Immature natural killer cell (primary cell): ENCODE data around the gene TSPAN4. TPM values are rescaled to one million over a fixed set of nuclear protein-coding genes. Genes with fewer than 3 reads are reported as not detected.

ENCODE experiments used
- DNase-seq, 3 donors: peaks; one replicate each; pipeline ENCODE4 v3.0.0; 2022; ENCODE audit warnings: mixed read lengths in 1 of 3
- H3K27ac Mint-ChIP-seq, 6 donors: one replicate each; pipeline ENCODE4 v1.8.0; 2020; ENCODE audit warnings: mixed read lengths in 6 of 6, mild to moderate bottlenecking in 5 of 6, inconsistent platforms in 4 of 6, moderate library complexity in 3 of 6
- H3K27me3 Mint-ChIP-seq, 3 donors: one replicate each; pipeline ENCODE4 v1.8.0; 2020 to 2021; ENCODE audit warnings: low read depth in 3 of 3, mild to moderate bottlenecking in 3 of 3, mixed read lengths in 3 of 3, moderate library complexity in 3 of 3, inconsistent platforms in 1 of 3
- H3K36me3 Mint-ChIP-seq, 3 donors: one replicate each; pipeline ENCODE4 v1.8.0; 2020; ENCODE audit warnings: mixed read lengths in 3 of 3, inconsistent platforms in 2 of 3, mild to moderate bottlenecking in 2 of 3
- H3K4me1 Mint-ChIP-seq, 2 donors: one replicate each; pipeline ENCODE4 v1.8.0; 2020; ENCODE audit warnings: inconsistent platforms in 2 of 2, mild to moderate bottlenecking in 2 of 2, mixed read lengths in 2 of 2, moderate library complexity in 1 of 2
- H3K4me3 Mint-ChIP-seq, 5 donors: one replicate each; pipeline ENCODE4 v1.8.0; 2020; ENCODE audit warnings: mild to moderate bottlenecking in 5 of 5, mixed read lengths in 5 of 5, inconsistent platforms in 3 of 5, moderate library complexity in 3 of 5
- H3K9me3 Mint-ChIP-seq, 6 donors: one replicate each; pipeline ENCODE4 v1.8.0; 2020; ENCODE audit warnings: mild to moderate bottlenecking in 6 of 6, mixed read lengths in 6 of 6, inconsistent platforms in 4 of 6, moderate library complexity in 3 of 6
- polyA plus RNA-seq, 3 donors: library from polyadenylated mRNA; unstranded; fragments of 300-500 nt; fragmentation: Illumina TruSeq; gene quantifications; one replicate each; pipeline ENCODE4 v1.2.3, GENCODE V29; 2021

TSPAN4 gene
- polyA plus RNA-seq, 3 donors from 2014 or later, result 23.4 to 38.7 (median 37.2) TPM

DNA sequence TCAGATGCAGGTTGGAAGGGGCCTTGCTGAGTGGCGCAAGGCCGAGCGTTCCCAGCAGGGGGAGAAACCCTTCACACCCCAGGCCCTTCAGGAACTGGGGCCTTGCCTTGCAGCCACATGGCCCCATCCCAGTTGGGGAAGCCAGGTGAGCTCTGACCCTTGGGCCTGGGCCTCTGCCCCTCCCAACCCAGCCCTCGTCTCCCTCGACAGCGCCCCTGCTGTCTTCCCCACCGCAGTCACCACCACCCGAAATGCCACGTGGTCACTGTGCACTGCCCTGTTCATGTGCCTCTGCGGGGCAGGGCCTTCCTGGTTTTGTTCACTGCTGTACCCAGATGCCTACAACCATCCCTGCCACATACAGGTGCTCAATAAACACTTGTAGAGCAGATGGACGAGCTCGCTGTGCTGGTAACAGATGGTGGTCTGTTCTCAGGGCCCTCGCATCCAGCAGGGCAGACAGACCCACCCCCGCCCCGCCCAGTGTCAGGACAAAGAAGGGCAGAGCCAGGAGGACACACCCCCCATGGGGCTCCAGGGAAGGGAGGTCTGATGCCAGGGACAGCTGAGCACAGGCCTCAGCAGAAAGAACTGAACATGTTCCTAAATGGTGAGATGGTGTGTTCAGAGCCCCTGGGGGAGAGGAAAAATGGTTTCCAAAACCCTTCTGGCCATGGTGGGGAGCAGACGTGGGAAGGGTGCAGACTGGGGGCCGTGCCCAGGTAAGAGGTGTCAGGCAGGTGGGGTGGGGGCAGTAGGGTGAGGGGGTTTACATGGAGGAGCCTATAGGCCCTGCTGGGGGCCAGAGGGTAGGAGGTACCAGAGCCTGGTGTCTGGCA is 4.0 kb upstream of the TSPAN4 start:
- peaks cover 5 to 6% (median 5%) of the 10 kb centered on the region in 3 donors for H3K27me3 Mint-ChIP-seq
- H3K4me1 Mint-ChIP-seq, result peaks cover 28 to 43% of the 10 kb centered on the region in 2 donors
- H3K9me3 Mint-ChIP-seq, result no peaks in the 10 kb centered on the region
- H3K4me3 Mint-ChIP-seq, result no peak overlapping the region
- peak overlapping the region in 2 of 6 donors; percentile 7 to 76 for H3K27ac Mint-ChIP-seq
- no peaks in the 10 kb centered on the region for H3K36me3 Mint-ChIP-seq
- no peak for DNase-seq

DNA sequence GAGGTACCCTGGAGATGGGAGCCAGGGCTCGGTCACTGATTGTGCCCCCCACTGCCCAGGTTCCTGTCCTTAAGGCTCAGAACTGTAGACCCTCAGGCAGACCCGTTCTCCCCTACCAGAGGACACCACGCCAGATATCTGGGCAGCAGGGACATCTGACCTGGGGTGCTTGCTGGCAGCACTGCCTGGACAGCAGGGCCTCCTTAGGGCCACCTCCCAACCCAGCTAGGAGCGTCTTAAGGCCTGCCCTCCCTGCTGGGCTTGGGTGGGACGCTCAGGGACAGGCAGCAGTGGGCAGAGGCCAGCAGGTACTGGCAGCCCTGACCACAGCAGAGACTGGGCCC is 3.4 kb upstream of the TSPAN4 start:
- H3K4me3 Mint-ChIP-seq, result peak overlapping the region in 1 of 5 donors; percentile 27
- H3K27ac Mint-ChIP-seq, result no peak overlapping the region
- no peak for DNase-seq
- peaks cover 6 to 7% (median 7%) of the 10 kb centered on the region in 3 donors for H3K27me3 Mint-ChIP-seq
- no peaks in the 10 kb centered on the region for H3K36me3 Mint-ChIP-seq
- no peaks in the 10 kb centered on the region for H3K9me3 Mint-ChIP-seq
- peaks cover 30 to 42% of the 10 kb centered on the region in 2 donors for H3K4me1 Mint-ChIP-seq

DNA sequence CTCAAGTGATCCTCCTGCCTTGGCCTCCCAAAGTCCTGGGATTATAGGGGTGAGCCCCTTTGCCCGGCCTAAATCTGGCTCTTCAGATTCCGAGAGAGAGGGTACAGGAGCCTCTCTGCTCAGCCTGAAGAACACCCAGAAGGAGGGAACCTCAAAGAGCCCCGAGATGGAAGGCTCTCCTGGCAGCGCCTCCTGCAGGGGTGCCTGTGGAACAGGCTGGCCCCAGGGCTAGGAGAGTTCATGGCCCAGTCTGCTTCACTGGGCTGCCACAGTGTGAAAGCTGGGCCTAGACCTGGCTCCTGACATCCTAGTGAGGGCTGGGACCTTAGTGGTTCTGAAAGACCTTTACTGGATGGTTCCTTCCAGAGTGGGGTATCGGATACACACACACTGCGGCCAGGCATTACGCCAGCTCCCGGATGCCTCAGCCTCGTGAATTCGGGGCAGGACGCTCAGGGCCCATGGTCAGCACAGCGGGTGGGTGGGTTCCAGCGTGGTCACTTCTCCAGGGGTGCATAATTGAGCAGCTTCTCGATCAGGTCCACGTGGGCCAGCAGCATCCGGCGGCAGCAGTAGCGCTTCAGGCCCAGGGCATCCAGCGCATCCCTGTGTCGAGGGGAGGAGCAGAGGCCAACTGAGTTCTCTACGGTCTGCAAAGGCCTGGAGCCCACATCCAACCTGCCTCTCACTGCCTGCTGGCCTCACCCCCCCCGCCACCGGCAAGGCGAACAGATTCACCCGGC is 2.6 kb upstream of the TSPAN4 start:
- DNase-seq, result no peak
- Mint-ChIP-seq H3K4me1 (peaks cover 30 to 41% of the 10 kb centered on the region in 2 donors), H3K4me3 (peak overlapping the region; percentile 67 to 87 (median 69)), H3K27ac (peak overlapping the region in 2 of 6 donors; percentile 51 to 80), H3K36me3 (no peaks in the 10 kb centered on the region), H3K9me3 (no peaks in the 10 kb centered on the region), H3K27me3 (peaks cover 6 to 8% (median 7%) of the 10 kb centered on the region in 3 donors)

DNA sequence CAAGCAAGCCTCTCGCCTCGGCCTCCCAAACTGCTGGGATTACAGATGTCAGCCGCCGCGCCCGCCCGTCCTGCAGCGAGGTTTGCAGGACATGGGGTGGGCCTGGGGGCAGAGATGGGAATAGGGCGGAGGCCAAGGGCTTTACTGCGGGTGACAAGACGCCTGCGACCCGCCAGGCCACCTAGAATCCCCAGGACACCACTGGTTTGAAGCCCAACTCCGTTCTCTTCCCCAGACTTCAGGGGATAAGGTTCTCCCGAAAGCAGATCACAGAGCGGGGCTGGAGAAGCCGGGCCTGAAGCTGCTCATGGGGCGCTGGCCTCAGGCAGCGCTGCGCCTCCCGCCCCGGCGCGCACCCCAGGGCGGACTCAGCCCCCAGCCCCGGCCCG is 677 bp upstream of the TSPAN4 start:
- Mint-ChIP-seq H3K4me3 (peak overlapping the region; percentile 85 to 89 (median 87)), H3K27ac (peak overlapping the region in 5 of 6 donors; percentile 60 to 82 (median 64)), H3K4me1 (peaks cover 30 to 40% of the 10 kb centered on the region in 2 donors)

DNA sequence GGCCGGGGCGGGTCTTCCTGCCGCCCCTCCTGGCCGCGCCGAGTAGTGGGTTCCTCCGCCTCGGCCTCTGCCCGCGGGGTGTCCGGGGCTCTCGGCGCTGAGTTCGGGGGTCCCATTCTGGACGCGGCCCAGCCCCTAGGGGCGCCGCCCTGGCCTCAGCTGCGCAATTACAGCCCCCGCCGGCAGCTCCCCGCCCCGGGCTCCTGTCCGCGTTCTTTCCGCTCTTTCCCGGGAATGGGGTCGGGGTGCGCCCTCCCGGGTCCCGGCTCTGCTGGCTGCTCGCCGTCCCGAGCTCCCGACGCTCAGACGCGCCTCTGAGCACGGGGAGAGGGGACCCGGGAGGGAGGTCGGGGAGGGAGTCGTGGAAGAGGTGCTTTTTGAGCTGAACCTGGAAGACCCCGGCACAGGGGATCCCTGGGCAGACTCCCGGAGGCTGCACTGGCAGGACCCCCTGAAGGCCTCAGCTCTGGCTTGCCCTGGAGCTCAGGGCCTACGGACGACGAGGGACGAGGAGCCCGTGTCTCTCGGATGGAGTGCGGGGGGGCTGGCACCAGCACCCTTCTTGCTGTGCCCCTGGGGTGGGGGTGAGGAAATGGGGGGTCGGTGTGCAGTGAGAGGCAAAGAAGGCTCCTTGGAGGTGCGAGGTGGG is 558 bp downstream of the TSPAN4 start:
- Mint-ChIP-seq H3K4me1 (peaks cover 19 to 28% of the 10 kb centered on the region in 2 donors), H3K36me3 (no peaks in the 10 kb centered on the region), H3K27ac (peak overlapping the region in 4 of 6 donors; percentile 35 to 79 (median 66)), H3K9me3 (no peaks in the 10 kb centered on the region), H3K4me3 (peak overlapping the region; percentile 68 to 84 (median 78)), H3K27me3 (peaks cover 3 to 8% (median 7%) of the 10 kb centered on the region in 3 donors)
- DNase-seq, result no peak

More for the DNA sequence above, 677 bp upstream of the TSPAN4 start:
- DNase-seq, result no peak
- Mint-ChIP-seq H3K36me3 (no peaks in the 10 kb centered on the region), H3K9me3 (no peaks in the 10 kb centered on the region), H3K27me3 (peaks cover 3 to 8% (median 7%) of the 10 kb centered on the region in 3 donors)

DNA sequence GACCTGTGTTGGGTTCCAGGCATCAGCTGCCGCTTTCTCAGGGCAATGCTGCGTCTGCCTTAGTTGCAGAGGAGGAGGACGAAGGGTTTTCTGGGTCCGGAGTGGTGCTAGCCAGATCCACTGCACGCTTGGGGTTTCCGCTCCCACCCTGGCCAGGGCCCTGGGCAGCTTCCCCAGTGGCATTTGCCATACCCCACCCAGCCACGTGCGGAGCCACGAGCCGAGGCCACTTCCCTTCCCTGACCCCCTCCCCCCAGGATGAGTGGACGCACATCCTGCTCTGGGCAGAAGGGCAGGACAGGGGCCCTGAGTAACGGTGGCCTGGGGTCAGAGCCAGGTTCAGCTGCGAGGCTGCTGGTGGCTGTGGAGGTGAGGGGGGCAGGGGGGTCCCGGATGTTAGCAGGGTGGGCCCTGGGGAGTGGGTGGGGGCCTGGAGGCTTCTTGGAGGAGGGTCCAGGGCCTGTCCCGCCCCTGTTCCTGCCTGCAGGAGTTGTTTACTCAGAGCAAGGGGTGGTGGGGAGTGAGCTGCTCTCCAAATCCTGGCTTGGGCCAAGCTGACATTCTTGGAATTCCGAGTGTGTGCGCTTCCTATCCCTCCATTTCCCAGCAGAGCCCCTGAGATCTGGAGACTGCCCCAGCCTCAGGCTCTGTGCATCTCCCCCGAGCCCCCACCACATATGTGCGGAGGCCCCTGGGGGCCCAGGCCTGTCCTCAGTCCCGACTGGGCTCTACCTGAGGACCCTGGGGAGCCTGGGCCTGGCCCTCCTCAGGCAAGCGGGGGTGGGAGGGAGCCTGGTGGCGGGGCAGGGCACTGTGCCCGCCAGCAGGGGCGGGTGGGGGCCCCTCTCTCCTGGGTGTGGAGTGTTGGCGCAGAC is 1.4 kb downstream of the TSPAN4 start:
- no peaks in the 10 kb centered on the region for H3K36me3 Mint-ChIP-seq
- peak overlapping the region; percentile 68 to 84 (median 78) for H3K4me3 Mint-ChIP-seq
- peaks cover 3 to 8% (median 7%) of the 10 kb centered on the region in 3 donors for H3K27me3 Mint-ChIP-seq
- H3K4me1 Mint-ChIP-seq, result peaks cover 18 to 29% of the 10 kb centered on the region in 2 donors
- H3K9me3 Mint-ChIP-seq, result no peaks in the 10 kb centered on the region
- DNase-seq, result peak in 2 of 3 donors; percentile 39 to 46
- H3K27ac Mint-ChIP-seq, result peak overlapping the region in 4 of 6 donors; percentile 35 to 79 (median 66)

DNA sequence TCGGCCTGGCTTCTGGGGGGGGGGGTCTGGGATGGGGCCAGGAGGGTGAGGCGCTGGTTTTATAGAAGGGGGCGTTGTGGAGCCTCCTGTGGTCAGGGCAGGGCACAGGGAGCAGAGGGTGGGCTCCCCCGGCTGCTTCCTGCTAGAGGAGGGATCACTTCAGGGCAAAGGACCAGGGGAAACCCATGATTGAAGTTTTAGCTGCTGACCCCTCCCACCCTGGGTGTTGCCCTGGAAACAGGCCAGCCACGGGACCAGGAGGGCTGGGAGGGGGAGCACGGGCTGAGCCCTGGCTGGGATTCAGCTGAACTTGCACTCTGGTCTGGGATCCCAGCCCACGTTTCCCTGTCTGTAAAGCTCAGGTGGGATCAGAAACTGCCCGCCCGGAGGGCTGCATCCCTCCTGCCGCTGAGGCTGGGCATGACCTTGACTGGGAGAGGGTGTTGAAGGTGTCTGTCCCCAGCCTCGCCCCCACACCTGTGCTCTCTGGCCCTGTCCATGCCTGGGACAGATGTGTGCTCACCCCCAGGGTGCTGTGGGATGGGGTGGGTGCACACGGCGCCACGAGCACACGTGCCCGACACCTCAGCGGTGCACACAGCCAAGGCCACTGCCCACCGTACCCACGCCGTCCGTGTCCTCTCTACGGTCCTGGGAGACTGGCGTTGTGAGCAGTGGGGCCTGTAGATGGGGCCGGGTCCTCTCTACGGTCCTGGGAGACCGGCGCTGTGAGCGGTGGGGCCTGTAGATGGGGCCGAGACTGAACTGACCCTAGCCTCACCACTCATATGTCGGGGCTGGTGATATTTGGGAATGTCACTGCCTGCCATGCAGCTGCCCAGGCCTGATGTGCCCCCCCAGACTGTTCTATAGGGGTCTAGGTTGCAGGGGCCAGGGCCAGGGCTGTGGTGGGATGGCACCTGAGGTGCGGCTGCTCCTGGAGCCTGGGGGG is 2.3 kb downstream of the TSPAN4 start:
- Mint-ChIP-seq H3K9me3 (no peaks in the 10 kb centered on the region), H3K36me3 (no peaks in the 10 kb centered on the region), H3K4me3 (peak overlapping the region in 3 of 5 donors; percentile 17 to 42 (median 21)), H3K27ac (peak overlapping the region in 1 of 6 donors; percentile 45), H3K4me1 (peaks cover 18 to 28% of the 10 kb centered on the region in 2 donors), H3K27me3 (peaks cover 1 to 8% (median 7%) of the 10 kb centered on the region in 3 donors)
- DNase-seq, result no peak

DNA sequence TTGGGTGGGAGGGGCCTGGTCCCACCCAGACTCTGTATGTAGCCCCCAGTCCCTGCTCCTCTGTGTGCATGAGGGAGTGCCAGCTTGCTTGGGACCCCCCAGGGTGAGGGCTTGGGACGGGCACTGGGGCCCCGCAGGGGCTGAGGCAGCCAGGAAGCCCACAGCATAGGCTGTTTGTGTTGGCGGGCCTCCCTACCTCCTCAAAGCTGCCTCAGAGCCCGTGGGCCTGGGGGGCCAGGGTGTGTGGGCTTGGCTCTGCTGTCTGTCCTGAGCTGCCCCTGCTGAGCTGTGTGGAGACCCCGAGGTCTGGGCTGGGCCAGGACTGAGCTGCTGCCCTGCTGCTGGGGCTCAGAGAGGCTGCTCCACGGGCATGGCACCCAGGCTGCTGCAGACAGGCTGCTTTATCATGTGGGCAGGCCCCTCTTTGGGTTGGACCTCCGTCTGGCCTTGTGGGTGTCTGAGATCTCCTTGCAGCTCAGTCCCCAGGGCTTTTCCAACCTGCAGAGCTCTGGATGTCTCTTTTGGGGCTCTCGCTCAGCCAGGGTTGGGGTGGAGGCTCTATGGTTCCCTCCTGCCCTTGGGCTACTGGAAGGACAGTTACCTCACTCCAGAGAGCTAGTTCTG is 3.3 kb downstream of the TSPAN4 start:
- DNase-seq, result no peak
- H3K27me3 Mint-ChIP-seq, result peaks cover 1 to 8% (median 7%) of the 10 kb centered on the region in 3 donors
- H3K27ac Mint-ChIP-seq, result no peak overlapping the region
- no peaks in the 10 kb centered on the region for H3K9me3 Mint-ChIP-seq
- H3K36me3 Mint-ChIP-seq, result no peaks in the 10 kb centered on the region
- peaks cover 8 to 18% of the 10 kb centered on the region in 2 donors for H3K4me1 Mint-ChIP-seq
- no peak overlapping the region for H3K4me3 Mint-ChIP-seq

DNA sequence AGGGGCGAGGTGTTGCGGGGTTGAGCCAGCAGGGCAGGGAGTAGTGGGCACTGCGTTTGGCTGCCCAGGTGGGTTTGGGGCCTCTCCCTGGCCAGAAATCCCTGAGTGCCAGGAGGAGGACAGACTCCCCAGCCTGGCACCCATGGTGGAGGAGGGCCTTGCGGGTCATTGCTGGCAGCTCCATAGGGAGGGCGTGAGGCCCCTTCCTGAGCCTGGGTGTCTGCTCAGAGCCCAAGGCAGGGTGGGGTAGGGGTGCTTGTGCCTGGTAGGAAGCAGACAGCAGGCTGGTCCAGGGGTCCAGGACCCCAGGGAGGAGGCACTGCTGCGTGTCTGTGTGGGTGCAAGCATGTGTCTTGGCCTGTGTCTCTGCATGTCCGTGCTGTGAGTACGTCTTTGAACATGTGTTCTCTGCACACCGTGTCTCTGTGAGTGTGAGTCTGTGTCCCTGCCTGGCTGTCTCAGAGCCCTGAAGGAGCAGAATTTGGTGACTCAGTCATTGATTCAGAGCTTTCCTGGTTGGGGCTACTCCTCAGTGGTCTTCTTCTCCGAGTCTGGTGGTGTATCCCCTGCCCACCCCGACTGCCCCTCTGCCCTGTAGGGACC is 3.9 kb downstream of the TSPAN4 start:
- Mint-ChIP-seq H3K4me3 (no peak overlapping the region), H3K9me3 (no peaks in the 10 kb centered on the region), H3K27ac (peak overlapping the region in 1 of 6 donors; percentile 65), H3K36me3 (no peaks in the 10 kb centered on the region), H3K4me1 (peaks cover 5 to 13% of the 10 kb centered on the region in 2 donors), H3K27me3 (peaks cover 1 to 8% (median 7%) of the 10 kb centered on the region in 3 donors)
- no peak for DNase-seq

DNA sequence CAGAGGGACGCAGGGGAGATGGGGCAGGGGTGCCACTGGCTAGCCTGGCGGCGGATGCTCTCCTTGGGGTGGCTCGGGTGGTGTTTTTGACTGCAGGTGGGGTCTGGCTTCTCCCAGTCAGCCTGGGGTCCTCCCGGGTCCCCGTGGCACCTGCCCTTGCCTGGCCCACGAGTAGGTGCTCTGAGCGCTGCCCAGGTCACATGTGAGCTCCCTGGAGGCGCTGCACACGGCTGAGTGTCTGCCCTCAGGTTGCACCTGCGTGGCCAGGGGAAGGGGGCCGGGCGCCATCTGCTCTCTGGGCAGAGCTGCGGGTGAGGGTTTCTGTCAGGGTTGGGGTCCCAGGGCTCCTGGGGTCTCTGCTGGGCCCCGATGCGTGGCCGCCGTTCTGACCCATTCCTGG is 5.2 kb downstream of the TSPAN4 start:
- no peak overlapping the region for H3K4me3 Mint-ChIP-seq
- H3K4me1 Mint-ChIP-seq, result peaks cover 5 to 13% of the 10 kb centered on the region in 2 donors
- H3K27me3 Mint-ChIP-seq, result peaks cover 0 to 10% (median 7%) of the 10 kb centered on the region in 3 donors
- no peak for DNase-seq
- peaks cover 0 to 1% (median 0%) of the 10 kb centered on the region in 6 donors for H3K9me3 Mint-ChIP-seq
- H3K36me3 Mint-ChIP-seq, result no peaks in the 10 kb centered on the region
- H3K27ac Mint-ChIP-seq, result no peak overlapping the region

DNA sequence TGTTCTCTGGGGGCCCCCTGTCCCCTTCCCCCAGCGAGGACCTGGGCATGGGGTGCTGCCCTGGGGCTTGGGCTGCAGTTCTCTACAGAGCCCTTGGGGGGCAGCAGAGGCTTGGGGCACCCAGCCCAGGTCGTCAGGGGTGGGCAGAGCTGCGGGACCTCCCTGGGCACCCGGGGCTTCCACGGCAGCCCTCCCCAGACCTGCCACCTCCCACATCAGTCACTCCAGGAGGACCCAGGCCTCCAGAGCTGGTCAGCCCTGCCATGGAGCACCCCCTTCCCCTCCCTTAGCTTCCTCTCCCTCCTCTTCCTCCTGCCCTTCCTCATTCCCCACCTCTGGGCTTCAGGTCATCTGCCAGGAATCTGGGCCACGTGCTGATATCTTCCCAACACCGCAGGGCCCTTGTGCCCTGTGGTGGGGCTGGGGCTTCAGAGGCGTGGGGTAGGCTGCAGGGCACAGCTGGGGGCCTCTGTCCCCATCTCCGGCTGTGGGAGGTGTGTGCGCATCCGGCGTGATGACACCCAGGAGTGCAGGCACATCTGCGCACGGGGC is 5.8 kb downstream of the TSPAN4 start:
- peaks cover 4 to 11% of the 10 kb centered on the region in 2 donors for H3K4me1 Mint-ChIP-seq
- peaks cover 0 to 1% (median 0%) of the 10 kb centered on the region in 6 donors for H3K9me3 Mint-ChIP-seq
- H3K27me3 Mint-ChIP-seq, result peaks cover 0 to 9% (median 6%) of the 10 kb centered on the region in 3 donors
- no peak overlapping the region for H3K27ac Mint-ChIP-seq
- peak; percentile 66 to 69 (median 67) for DNase-seq
- no peaks in the 10 kb centered on the region for H3K36me3 Mint-ChIP-seq
- peak overlapping the region in 4 of 5 donors; percentile 10 to 52 (median 44) for H3K4me3 Mint-ChIP-seq
